Endodermal cell (in vitro differentiated cells): ENCODE data around the gene RAD51. TPM values are rescaled to one million over a fixed set of nuclear protein-coding genes. Genes with fewer than 3 reads are reported as not detected.

Experiments used
- DNase-seq: peaks from one replicate; pipeline ENCODE4 v3.0.0-alpha.2; 2017
- H3K27ac ChIP-seq: 2 replicates; pipeline ENCODE4 v1.5.1; 2013; ENCODE audit warnings: mild to moderate bottlenecking, low read depth, low read length, moderate library complexity
- H3K27me3 ChIP-seq: 2 replicates; pipeline ENCODE4 v1.6.1; 2013; ENCODE audit warnings: mild to moderate bottlenecking, low read length, moderate library complexity; ENCODE audit not compliant: insufficient read depth, control insufficient read depth, poor library complexity, severe bottlenecking
- H3K36me3 ChIP-seq: 2 replicates; pipeline ENCODE4 v1.7.0; 2013; ENCODE audit warnings: mild to moderate bottlenecking, low read length, moderate library complexity; ENCODE audit not compliant: control insufficient read depth, insufficient read depth
- H3K4me1 ChIP-seq: one replicate; pipeline ENCODE4 v1.7.0; 2013; ENCODE audit warnings: low read length; ENCODE audit not compliant: control insufficient read depth, insufficient read depth
- H3K4me3 ChIP-seq: 2 replicates; pipeline ENCODE4 v1.5.1; 2013; ENCODE audit warnings: mild to moderate bottlenecking, low read length, moderate library complexity
- H3K9ac ChIP-seq: 2 replicates; pipeline ENCODE4 v1.6.1; 2013; ENCODE audit warnings: mild to moderate bottlenecking, low read length, moderate library complexity; ENCODE audit not compliant: poor library complexity, severe bottlenecking; ENCODE audit errors: extremely low read depth
- H3K9me3 ChIP-seq: 2 replicates; pipeline ENCODE4 v1.6.1; 2013; ENCODE audit warnings: mild to moderate bottlenecking, low read length, moderate library complexity; ENCODE audit not compliant: control insufficient read depth
- H3K27ac Mint-ChIP-seq: 2 replicates; pipeline ENCODE4 v1.8.0; 2020; ENCODE audit warnings: mixed read lengths
- H3K27me3 Mint-ChIP-seq: 2 replicates; pipeline ENCODE4 v1.8.0; 2021; ENCODE audit warnings: mild to moderate bottlenecking, mixed read lengths; ENCODE audit not compliant: insufficient read depth
- H3K36me3 Mint-ChIP-seq: 2 replicates; pipeline ENCODE4 v1.8.0; 2020; ENCODE audit warnings: low read depth, mixed read lengths
- H3K4me1 Mint-ChIP-seq: 2 replicates; pipeline ENCODE4 v1.8.0; 2020; ENCODE audit warnings: mixed read lengths
- H3K4me3 Mint-ChIP-seq: 2 replicates; pipeline ENCODE4 v1.8.0; 2020; ENCODE audit warnings: mild to moderate bottlenecking, moderate library complexity, mixed read lengths
- H3K9me3 Mint-ChIP-seq: 2 replicates; pipeline ENCODE4 v1.8.0; 2020; ENCODE audit warnings: mild to moderate bottlenecking, mixed read lengths
- CTCF ChIP-seq: fragments of 200-600 bp; sonication (generic); conservative IDR thresholded peaks from 2 replicates; pipeline ENCODE4 v1.5.0; 2021; ENCODE audit warnings: antibody characterized with exemption, mild to moderate bottlenecking
- WGBS, 2 experiments: methylation state at CpG; one replicate each; pipeline versions ENCODE4 v1.1.5 to v1.1.7; 2013; ENCODE audit warnings: missing lambda C conversion rate in 2 of 2, mixed read lengths in 1 of 2; ENCODE audit not compliant: insufficient coverage in 1 of 2, insufficient read length in 1 of 2; 5-methylcytosine and 5-hydroxymethylcytosine counted together
- total RNA-seq, 2 donors: library from RNA; stranded (reverse); fragmentation: NEBNext Ultra II Directional in 1 of 2; extraction: Animal tissue kit (Norgen Biotek cat#: 25700) in 1 of 2; gene quantifications; 2 replicates in 1 of 2; 3 replicates in 1 of 2; pipeline ENCODE4 v1.2.1, GENCODE V29; 2021

The RAD51 gene
- total RNA-seq, 2 donors from 2014 or later, result 34.1 to 50.9 TPM

GRCh38 chr15:40716165-40716564 is 21.2 kb downstream of the RAD51 start:
- no peaks in the 10 kb centered on the region for H3K4me1 Mint-ChIP-seq
- H3K27me3 ChIP-seq, result no peaks in the 10 kb centered on the region
- H3K4me3 ChIP-seq, result no peak overlapping the region
- no peak overlapping the region for H3K27ac Mint-ChIP-seq
- TF ChIP-seq CTCF, result no peak
- no peaks in the 10 kb centered on the region for H3K9me3 ChIP-seq
- 93 to 99% methylated on average over 2 to 5 of the region's 6 CpGs for WGBS, 2 experiments
- H3K27me3 Mint-ChIP-seq, result no peaks in the 10 kb centered on the region
- H3K4me3 Mint-ChIP-seq, result no peak overlapping the region
- no peaks in the 10 kb centered on the region for H3K4me1 ChIP-seq
- H3K36me3 Mint-ChIP-seq, result peaks cover 52% of the 10 kb centered on the region
- no peak for DNase-seq
- no peak overlapping the region for H3K9ac ChIP-seq
- peaks cover 67% of the 10 kb centered on the region for H3K36me3 ChIP-seq
- no peaks in the 10 kb centered on the region for H3K9me3 Mint-ChIP-seq
- H3K27ac ChIP-seq, result no peak overlapping the region

GRCh38 chr15:40721701-40722100 is 26.7 kb downstream of the RAD51 start:
- Mint-ChIP-seq H3K9me3 (no peaks in the 10 kb centered on the region), H3K4me1 (no peaks in the 10 kb centered on the region), H3K4me3 (no peak overlapping the region), H3K36me3 (peaks cover 36% of the 10 kb centered on the region), H3K27ac (no peak overlapping the region), H3K27me3 (no peaks in the 10 kb centered on the region)
- no peak for DNase-seq
- H3K4me1 ChIP-seq, result no peaks in the 10 kb centered on the region
- no peak for TF ChIP-seq CTCF
- H3K36me3 ChIP-seq, result peaks cover 63% of the 10 kb centered on the region
- 64% methylated on average over 1 of the region's 1 CpG; no CpG with 5 or more reads in 1 of the 2 experiments for WGBS, 2 experiments
- H3K27me3 ChIP-seq, result no peaks in the 10 kb centered on the region
- H3K4me3 ChIP-seq, result no peak overlapping the region
- no peak overlapping the region for H3K27ac ChIP-seq
- H3K9ac ChIP-seq, result no peak overlapping the region
- H3K9me3 ChIP-seq, result no peaks in the 10 kb centered on the region

GRCh38 chr15:40722354-40722753 is 27.4 kb downstream of the RAD51 start:
- 73 to 95% methylated on average over 2 to 3 of the region's 4 CpGs for WGBS, 2 experiments
- no peak for DNase-seq
- H3K27ac Mint-ChIP-seq, result no peak overlapping the region
- H3K27me3 Mint-ChIP-seq, result no peaks in the 10 kb centered on the region
- H3K4me3 ChIP-seq, result no peak overlapping the region
- no peak overlapping the region for H3K4me3 Mint-ChIP-seq
- peaks cover 34% of the 10 kb centered on the region for H3K36me3 Mint-ChIP-seq
- H3K27ac ChIP-seq, result no peak overlapping the region
- no peak overlapping the region for H3K9ac ChIP-seq
- H3K27me3 ChIP-seq, result no peaks in the 10 kb centered on the region
- peaks cover 63% of the 10 kb centered on the region for H3K36me3 ChIP-seq
- no peaks in the 10 kb centered on the region for H3K4me1 Mint-ChIP-seq
- H3K9me3 Mint-ChIP-seq, result no peaks in the 10 kb centered on the region
- H3K4me1 ChIP-seq, result no peaks in the 10 kb centered on the region
- H3K9me3 ChIP-seq, result no peaks in the 10 kb centered on the region
- no peak for TF ChIP-seq CTCF
